Measurements from ENCODE around the gene NDUFS6.

NDUFS6 gene

DNA sequence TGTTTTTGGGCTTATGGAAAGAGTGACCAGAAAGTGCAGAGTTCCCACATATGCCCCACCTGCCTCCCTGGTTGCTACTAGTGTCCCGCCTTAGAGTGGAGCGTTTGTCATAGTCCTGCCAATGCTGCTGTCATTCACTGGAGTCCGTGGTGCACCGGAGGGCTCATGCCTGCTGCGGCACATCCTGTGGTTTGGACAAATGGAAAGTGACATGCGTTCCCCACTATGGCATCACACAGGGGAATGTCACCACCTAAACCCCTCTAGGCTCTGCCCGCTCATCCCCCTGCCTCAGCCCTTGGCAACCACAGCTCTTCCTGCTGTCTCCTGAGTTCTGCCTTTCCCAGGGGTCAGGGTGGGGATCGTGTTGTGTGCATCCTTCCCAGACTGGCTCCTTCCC, 52.3 kb downstream of the NDUFS6 start:
- no peak for DNase-seq (ENCODE audit: extremely low read depth, low read depth)
- no peak overlapping the region for H3K4me3 ChIP-seq (replicated peaks; ENCODE audit: low read depth, low read length)
- TF ChIP-seq, protein P1, sequence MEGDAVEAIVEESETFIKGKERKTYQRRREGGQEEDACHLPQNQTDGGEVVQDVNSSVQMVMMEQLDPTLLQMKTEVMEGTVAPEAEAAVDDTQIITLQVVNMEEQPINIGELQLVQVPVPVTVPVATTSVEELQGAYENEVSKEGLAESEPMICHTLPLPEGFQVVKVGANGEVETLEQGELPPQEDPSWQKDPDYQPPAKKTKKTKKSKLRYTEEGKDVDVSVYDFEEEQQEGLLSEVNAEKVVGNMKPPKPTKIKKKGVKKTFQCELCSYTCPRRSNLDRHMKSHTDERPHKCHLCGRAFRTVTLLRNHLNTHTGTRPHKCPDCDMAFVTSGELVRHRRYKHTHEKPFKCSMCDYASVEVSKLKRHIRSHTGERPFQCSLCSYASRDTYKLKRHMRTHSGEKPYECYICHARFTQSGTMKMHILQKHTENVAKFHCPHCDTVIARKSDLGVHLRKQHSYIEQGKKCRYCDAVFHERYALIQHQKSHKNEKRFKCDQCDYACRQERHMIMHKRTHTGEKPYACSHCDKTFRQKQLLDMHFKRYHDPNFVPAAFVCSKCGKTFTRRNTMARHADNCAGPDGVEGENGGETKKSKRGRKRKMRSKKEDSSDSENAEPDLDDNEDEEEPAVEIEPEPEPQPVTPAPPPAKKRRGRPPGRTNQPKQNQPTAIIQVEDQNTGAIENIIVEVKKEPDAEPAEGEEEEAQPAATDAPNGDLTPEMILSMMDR (IDR thresholded peaks at IDR 0.05; ENCODE audit: low read depth, low read length, missing control alignments) = no peak

DNA sequence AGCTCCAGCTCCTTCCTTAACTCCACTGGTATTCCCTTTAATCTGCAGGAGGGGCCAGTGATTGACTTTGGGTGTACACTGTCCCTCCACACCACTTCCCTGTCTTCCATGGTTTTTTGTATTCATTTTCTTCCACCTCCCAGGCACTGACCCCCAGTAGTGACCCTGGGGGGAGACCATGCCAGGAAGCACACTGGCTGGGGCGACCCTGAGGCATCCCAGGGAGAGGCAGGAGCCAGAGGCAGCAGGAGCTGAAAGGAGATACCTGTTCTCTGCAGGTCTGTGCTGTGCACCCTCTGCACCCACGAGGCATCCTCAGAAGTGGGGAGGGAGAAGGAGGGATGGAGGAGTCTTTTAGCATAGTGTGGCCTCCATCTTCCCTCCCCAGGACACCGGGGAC, 53.9 kb downstream of the NDUFS6 start:
- TF ChIP-seq, protein P1 (IDR thresholded peaks at IDR 0.05; ENCODE audit: low read depth, low read length, missing control alignments) = no peak
- no peak overlapping the region for H3K4me3 ChIP-seq (replicated peaks; ENCODE audit: low read depth, low read length)
- DNase-seq (ENCODE audit: extremely low read depth, low read depth) = no peak

DNA sequence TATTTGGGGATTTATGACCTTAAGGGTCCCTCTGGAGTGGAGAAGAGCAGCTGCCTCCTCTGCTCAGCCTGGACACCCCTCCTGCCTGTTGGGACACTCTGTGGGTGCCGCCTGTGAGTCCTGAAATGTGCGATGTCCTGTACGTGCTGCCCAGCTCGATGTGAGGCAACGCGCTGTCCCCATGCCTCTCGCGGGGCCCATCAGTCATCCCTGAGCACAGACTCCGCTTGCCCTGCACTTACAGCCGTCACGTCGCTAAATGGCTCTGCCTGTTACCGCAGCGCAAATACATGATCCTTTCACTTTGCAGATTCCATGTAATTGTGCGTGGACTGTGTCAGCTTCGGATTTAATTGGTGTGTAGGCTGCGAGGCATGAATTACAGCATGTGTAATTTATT, 54.4 kb downstream of the NDUFS6 start:
- DNase-seq (ENCODE audit: extremely low read depth, low read depth) = no peak
- H3K4me3 ChIP-seq (replicated peaks; ENCODE audit: low read depth, low read length) = no peak overlapping the region
- TF ChIP-seq, protein P1 (IDR thresholded peaks at IDR 0.05; ENCODE audit: low read depth, low read length, missing control alignments) = no peak

DNA sequence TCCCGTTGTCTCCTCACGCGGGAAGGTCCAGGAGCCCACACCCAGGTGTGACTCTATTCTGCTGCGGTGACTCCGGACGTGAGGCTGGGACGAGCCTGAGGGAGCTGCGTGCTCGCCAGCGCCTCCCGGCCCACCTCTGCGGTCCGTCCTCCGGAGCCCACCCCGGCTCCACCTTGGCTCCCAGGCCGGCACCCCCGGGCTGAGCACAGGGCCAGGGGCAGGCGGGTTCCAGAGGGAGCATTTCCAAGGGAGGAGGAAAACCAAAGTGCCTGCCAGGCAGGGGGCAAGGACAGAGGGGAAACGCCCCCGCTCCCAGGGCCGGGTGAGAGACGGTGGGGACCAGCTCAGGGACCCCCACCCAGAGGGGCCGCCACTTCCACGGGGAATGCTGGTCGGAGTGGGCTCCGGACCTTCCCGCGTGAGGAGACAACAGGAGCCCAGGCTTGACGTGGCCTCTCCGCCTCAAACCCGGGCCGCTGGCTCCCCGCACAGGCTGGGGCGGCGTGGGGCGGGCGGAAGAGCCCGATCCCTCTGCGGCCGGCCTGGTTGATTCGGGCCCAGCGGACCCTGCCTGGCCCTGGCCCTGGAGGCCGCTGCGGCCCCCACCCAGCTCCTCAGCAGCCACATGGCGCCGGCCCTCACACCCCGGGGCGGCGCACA, 55.5 kb downstream of the NDUFS6 start:
- no peak overlapping the region for H3K4me3 ChIP-seq (replicated peaks; ENCODE audit: low read depth, low read length)
- DNase-seq (ENCODE audit: extremely low read depth, low read depth) = no peak
- TF ChIP-seq, protein P1 (IDR thresholded peaks at IDR 0.05; ENCODE audit: low read depth, low read length, missing control alignments) = no peak

DNA sequence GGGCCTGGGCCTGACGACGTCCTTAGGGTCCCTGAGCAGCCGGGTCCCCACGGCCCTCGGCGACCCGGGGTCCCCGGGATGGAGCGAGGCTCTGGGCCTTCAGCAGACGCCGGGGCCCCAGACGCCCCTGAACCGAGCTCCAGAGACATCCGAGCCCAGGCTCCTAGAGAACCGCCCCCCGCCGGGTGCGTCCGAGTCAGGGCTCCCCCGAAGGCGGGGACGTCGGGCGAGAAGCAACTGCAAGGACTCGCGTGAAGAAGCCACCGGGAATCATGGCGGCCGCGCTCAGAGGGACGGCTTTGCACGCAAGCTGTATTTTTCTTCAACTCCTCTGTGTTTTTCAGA, 56.0 kb downstream of the NDUFS6 start:
- TF ChIP-seq, protein P1 (IDR thresholded peaks at IDR 0.05; ENCODE audit: low read depth, low read length, missing control alignments) = no peak
- no peak for DNase-seq (ENCODE audit: extremely low read depth, low read depth)
- H3K4me3 ChIP-seq (replicated peaks; ENCODE audit: low read depth, low read length) = no peak overlapping the region

DNA sequence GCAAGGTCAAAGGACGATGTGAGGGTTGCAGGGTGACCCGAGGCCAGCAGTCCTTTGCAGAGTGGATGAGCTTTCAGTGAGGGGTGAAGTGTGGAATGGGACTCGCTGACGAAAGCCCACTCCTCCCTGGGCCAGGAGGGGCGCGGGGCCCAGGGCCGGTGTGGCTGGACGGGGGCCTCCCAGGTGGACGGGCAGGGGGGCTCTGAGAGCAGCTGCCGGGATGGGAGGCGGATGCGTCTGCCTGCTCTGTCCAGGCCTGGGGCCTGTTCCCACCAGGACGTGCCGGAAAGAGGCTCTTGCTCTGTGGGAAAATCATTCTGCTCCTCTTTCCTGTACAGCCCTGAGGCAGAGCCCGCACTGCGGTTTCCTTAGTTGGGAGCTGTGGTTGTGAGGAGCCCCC, 57.2 kb downstream of the NDUFS6 start:
- TF ChIP-seq, protein P1 (IDR thresholded peaks at IDR 0.05; ENCODE audit: low read depth, low read length, missing control alignments) = no peak
- H3K4me3 ChIP-seq (replicated peaks; ENCODE audit: low read depth, low read length) = no peak overlapping the region

DNA sequence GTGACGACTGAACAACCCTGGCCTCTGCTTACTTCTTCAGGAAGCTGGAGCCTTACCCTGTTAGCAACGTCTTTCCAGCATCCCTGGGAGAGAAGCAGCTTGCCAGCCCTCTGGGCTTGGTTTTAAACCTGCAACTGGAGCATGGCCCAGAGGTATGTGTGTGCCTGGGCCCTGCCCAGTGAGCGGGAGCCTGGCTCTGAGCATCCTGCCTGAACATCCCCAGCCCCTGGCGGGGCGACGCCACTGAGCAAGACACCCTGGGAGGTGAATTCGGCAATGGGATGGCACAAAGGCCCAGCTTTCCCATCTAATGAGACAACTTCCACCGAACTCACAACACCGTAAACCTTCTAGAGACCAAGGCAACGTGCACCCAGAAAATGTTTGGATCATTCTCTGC, 57.9 kb downstream of the NDUFS6 start:
- no peak overlapping the region for H3K4me3 ChIP-seq (replicated peaks; ENCODE audit: low read depth, low read length)
- TF ChIP-seq, protein P1 (IDR thresholded peaks at IDR 0.05; ENCODE audit: low read depth, low read length, missing control alignments) = no peak
- DNase-seq (ENCODE audit: extremely low read depth, low read depth) = no peak

More for the DNA sequence above, 57.2 kb downstream of the NDUFS6 start:
- no peak for DNase-seq (ENCODE audit: extremely low read depth, low read depth)

All from HFF-Myc (cell line).